ENCODE data around the gene VAMP5.

Gene VAMP5

GRCh38 chr2:85642725-85643124 is 58.5 kb downstream of the VAMP5 start:
- DNase-seq = peak; percentile 15 to 21
